HG03280 (cell line): ENCODE measurements around the gene DTNB.

ENCODE experiments used
- ATAC-seq: cut with Tn5 transposase; IDR thresholded peaks from one replicate; pipeline ENCODE4 v1.9.1; 2021; ENCODE audit warnings: mild to moderate bottlenecking, moderate library complexity; ENCODE audit not compliant: unreplicated experiment

DTNB gene

DNA sequence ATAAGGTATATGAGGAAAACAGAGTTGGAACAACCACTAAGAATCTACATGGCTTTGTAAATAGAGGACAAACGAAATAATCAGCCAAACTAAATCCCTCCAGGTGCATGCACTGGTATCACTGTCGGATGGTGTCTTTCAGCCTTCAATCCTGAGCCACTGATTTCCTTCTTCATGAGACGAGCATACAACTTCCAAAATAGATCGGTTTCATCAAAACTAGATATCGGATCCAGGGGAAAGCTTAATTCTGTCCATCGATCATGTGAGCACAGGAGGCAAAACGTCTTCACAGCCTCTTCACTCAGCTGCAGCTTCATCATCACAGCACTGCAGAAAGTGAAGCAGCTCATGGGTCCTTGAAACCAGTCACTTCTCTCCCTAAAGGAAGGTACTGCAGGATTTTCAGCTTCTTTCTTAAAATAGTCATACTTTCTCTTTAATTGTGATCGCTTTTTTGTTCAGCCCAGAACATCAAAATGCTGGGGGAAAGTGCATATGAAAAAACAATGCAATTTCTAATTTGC is 80.5 kb downstream of the DTNB start:
- ATAC-seq: no peak

DNA sequence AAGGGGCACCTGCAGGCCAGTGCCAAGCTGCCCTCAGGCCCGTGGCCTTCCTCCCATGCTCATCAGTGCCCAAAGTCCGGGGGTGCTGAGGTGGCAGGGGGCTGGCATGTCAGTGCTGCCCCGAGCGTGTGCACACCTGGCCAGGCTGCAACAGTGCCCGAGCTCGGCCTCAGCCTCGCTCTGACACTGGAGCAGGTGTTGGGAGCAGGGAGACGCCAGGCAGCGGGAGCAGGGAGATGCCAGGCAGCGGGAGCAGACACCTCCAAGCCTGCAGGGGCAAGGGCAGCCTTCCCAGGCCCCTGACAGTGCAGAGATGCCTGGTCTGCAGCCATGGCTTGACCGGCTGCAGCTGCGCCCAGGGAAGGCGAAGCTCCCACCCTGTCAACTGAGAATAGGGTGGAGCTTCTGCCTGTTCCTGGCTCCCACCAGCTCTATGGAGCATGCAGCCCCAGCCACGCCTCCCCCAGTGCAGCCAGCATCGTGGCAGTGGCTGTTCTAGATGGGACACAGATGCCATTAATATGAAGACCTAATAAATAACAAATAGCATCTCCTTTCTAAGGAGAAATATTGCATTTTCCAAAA is 82.4 kb downstream of the DTNB start:
- ATAC-seq: no peak

DNA sequence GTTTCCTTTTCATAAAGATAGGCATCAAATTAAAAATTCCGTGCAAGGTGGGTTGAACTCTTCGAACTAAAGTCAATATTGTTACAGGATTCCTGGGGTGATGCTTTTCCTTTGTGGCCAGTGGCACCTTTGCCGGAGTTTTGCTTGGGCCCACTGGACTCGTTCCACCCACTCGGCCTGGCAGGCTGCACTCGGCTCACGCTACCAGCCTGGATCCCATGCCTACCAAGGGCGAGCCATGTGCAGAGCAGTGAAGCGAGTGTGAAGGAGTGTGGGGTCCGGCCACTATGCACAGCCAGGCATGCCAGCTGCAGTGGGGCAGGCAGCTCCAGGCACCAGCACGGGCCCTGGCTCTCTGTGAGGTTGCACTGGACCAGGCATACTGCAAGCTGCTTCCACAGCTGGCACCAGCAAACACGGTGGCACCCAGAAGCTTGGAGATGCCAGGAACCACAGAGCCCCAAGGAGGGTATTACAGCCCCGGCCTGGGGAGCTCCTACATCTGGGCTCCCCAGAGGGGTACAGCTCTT is 83.6 kb downstream of the DTNB start:
- no peak for ATAC-seq

DNA sequence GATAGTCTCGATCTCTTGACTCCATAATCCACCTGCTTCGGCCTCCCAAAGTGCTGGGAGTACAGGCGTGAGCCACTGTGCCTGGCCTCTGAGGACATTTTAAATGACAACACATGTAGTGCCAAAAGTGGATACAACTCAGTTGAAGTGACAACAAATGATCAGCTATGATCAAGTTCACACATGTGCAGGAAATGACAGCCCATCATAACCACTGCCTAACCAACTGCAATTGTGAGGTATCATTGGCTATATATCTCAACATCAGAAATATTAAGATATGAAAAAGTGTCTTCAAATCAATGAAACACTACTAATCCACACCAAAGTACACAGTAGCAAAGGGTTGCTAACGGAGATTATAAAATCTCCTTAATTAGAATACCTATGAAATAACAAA is 84.8 kb downstream of the DTNB start:
- ATAC-seq: no peak

DNA sequence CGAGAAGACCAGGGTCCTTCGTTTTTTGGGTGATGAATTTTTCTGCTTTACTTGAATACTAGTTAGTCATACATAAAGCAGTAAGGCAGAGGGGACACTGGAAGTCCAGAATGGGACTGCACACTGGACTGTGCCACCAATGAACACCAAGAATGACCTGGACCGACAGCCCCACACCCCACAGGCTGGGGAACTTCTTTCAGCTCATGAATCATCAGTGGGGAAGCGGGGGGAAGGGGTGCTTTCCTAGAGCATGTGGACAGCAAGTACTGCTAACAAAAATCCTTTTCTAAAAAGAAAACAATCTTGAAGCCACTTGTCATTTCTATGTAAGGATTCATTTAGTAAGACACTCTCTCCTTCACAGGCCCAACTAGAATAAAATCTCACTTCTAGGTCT is 86.0 kb downstream of the DTNB start:
- ATAC-seq: peak; percentile 23

DNA sequence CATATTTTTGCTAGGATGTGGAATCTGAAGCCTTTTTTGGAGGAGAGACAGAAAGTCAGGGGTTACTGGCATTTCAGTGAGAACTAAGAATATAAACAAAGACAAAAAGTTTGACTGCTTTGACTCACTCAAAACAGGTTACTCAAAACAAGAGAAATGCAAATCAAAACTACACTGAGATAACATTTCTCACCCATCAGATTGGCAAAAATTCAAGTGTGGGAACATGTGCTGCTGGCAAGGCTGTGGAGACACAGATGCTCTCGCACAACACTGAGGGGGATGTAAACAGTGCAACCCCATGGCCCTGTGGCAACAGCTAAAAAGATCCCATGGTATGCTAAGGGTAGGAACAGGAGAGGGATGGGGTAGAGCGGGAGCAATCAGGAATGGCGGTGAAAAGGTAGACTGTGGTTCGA is 86.6 kb downstream of the DTNB start:
- ATAC-seq: peak; percentile 77

DNA sequence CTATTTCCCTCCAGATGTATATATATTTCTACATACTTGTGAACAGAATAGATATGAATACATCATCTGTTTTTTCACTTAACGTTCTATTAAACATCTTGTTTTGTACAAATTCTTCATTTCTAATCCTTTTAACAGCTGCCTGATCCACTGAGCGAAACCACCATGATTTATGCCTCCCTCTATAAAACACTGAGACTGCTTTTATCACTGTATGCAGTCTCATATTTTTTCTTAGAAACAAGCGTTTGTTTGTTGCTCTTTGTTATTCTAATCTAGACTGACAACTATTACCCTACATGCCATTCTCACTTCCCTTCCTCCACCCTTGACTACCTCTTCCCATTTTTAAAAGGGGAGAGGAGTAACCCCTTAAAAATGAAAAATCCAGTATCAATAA is 88.2 kb downstream of the DTNB start:
- no peak for ATAC-seq

DNA sequence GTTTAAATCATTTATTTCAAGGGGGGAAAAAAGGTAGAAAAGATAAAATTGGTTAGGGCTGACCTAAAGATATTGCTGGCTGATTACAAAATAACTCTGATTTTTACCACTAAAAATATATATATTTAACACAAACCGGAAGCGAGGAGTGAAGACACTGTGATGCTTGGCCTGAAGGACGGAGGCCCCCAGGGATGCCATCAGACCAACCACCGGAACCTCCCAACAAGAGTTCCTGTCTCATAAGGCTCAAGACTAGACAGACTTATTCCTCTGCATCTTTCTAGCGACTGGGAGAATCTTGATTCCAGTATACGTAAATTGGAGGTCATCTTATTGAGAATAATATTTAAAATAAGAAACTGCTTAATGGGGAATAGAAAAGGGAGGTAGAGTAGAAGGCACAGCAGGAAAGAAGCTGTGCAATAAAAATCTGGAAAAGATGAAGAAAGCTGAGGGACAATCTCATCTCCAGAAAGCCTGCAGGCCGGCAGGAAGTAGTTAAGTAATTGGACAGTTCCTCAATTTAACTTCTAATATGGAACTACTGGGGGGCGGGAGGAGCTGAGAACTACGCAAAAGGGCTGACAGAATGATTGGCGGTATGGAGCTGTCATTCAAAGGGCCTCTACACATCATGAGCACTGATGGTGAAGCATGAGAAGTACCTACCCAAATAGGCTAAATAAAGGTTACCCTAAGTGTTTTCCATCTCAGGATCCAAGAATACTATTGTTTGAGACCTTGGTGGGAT is 91.1 kb downstream of the DTNB start:
- no peak for ATAC-seq

DNA sequence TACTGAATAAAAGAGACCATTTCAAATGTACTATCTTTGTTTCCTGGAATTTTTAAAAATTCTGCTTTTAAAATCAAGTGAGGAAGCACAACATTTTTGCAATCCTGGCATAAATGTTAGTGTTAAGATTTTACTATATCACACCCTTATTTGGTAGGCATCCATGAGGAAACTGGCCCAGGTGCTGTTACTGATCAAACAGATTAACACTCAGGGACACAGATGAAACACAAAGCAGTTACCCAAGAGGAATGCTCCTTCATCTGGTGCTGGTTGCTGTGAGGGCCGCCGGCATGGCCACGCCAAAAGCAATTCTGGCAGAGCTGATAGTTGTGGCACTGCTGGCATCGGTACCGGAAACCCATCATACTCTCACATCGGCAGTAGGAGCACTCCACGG is 96.8 kb downstream of the DTNB start:
- ATAC-seq: no peak

DNA sequence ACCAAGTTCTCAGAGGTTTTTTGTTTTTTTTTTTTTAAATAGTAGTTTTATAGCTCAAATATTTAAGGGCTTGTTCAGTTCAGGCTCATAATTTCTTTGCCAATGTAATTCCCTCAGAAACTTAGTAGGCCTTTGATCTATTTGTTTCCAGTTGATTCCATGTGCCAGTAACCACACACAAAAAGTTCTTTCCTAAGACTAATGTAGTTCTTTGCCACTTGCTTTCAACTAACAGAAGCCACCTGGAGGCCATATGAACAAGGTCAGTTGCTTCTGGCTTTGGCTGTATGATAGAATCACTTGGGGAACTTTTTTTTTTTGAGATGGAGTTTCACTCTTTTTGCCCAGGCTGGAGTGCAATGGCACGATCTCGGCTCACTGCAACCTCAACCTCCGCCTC is 100.7 kb downstream of the DTNB start:
- no peak for ATAC-seq

DNA sequence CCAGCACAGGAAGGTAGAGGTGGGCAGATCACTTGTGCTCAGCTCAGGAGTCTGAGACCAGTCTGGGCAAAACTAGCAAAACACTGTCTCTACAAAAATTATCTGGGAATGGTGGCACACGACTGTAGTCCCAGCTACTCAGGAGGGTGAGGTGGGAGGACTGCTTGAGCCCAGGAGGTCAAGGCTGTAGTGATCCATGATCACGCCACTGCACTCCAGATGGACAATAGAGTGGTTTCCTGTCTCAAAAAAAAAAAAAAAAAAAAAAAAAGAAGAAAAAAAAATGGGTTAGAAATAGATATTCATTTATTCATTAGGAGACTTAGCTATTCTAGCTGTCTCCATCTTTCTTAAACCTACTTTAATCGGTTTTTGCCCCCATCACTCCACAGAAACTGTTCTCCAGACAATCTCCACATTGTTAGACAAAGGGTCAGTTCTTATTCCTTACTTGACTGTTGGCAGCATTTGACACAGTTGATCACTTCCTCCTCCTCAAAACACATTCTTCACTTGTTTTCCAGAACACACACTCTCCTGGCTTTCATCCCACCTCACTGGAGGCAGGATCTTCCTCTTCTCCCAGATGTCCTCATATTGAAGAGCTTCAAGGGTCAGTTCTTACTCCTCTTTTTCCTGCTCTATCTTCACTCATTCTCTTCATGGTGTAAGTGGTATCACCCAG is 103.1 kb downstream of the DTNB start:
- ATAC-seq: no peak

DNA sequence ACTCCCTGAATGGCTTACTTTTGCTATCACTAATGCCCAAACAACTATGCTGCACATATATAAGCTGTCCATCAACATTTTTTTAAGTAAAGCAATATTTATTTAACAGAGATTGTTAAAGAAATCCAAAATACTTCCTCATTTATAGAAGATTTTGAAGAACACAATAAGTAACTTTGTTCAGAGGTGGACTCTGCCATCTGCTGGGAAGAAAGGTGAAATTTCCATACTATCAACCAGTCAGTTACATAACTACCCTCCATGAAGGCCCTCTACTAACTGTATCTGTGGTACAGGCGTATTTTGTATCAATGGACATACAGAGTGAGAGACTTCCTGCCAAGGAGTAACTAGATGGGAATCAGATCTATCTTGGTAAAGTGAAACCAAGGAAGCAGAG is 106.0 kb downstream of the DTNB start:
- peak; percentile 64 for ATAC-seq

DNA sequence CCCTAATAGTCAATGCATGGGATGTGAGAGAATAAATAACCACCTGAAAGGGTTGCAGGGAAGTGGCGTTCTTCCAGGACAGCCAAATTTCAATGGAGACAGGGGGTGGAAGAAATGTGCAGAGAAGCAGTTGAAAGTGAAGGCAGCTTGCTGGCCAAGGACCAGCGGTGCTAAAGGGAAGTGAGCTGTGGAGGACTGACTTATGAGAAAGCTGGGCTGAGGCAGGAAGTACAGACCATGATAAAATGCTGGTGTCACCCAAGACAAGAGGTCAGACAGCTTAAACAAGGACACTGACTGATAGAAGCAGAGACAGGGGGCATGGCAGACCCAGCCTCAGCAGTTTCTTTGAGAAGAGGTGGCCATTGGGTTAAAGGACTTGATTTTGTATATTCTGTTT is 106.7 kb downstream of the DTNB start:
- ATAC-seq: peak; percentile 65

DNA sequence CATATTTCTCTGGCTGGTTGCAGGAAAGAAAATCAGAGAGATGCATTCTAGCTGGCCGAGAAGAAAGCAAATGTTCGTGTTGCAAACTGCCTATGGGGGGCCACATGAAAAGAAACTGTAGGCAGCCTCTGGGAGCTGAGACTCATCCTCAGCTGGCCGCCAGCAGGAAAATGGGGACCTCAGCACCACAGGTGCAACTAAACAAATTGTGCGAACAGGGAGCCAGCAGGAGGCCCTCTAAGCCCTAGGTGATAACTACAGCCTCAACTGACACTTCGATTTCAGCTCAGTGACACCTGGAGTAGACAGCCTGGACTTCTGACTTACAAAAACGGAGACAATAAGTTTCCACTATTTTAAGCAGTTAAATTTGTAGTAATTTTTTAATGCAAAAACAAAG is 107.3 kb downstream of the DTNB start:
- ATAC-seq: no peak

DNA sequence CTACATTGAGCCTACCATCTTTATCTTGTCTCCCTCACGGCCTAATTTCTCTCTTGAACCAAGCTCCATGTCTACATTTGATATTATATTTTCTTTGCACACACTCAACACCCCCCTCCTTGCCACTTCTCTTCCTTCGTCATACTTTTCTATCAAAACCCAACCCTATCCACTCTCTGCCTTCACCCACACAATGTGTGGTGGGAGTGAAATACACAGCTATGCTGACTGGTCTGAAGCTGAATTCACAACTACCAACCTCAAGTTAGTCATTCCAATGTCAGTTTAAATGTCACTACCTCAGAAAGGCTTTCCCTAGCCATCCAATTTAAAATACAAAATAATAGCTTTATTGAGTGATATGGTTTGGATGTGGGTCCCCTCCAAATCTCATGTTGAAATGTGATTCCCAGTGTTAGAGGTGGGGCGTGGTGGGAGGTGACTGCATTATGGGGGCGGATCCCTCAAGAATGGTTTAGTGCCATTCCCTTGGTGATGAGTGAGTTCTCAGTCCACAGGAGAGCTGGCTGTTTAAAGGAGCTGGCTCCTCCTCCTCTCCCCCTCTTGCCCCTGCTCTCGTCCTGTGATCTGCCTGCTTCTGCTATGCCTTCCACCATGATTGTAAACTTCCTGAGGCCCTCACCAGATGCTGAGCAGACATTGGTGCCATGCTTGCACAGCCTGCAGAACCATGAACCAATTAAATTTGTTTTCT is 112.1 kb downstream of the DTNB start:
- ATAC-seq: no peak

DNA sequence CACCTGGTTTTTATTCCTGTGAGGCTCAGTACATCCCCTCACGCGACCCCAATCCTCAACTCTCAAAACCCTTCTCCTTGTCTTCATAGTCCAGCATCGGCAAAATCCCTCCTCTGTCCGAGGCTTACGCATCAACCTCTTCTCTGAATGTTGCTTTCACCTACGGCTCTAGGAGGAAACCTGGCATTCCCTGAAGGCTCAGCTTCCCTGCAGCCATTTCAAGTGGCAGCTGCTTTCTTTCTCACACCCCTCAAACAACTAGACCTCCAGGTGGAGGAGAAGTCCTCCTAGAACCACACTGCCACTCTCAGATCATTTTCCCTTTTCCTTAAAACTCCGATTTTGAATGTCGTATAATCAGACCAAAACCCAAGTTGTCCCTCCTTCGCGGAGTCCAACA is 114.2 kb downstream of the DTNB start:
- ATAC-seq: no peak

DNA sequence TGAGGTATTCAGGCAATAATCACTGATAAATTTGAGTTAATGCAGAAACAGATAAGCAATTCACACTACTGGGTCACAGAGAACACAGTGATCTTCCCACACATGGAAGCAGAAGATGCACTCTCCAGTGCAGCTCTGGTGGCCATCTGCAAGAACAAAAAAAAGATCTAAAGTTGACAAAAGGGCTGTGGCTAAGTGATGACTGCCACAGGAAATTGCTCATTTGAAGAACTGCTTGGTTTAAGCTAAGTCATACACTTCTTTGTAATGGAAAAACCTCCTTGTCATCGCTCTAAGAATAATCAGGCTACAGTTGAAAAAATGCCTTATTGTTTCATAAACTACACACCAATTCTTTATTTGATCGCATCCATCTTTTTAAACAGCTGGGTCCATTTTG is 115.1 kb downstream of the DTNB start:
- peak; percentile 60 for ATAC-seq

DNA sequence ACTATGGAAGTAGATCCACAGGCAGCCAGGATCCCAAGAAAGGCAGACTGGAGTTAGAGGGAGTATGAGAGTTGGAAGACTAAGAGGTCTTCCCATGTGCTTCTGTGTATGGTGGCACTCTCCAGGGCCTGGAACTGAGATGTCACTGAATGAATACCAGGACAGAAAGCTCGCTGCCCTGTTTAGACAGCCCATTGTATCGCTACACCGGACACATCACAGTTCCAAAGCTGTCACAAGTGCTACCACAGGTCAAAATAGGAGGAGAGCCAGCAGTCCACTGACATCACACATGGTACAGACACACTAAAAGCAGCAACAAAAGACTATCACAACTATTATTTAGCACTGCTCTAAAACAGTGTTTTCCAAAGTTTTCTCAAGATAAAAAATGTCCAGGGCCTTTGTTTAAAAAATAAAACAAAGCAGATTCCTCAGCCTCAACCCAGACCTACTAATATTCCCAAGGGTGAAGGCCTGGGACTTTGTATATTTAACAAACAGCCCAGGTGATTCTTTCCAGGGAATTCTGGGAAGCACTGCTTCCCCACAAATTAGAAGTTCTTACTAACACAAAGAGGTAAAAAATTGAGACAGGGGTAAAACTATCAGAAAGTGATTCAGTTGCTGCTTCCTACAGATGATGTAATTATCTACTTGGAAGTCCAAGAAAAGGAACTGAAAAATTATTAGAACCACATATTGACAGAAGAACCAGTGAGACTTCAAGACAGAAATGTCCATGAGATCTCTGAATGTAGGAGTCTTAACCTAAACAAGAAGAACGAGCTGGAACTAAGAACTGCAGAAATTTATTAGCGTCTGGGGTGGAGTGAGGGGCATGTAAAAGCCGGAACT is 116.0 kb downstream of the DTNB start:
- no peak for ATAC-seq

DNA sequence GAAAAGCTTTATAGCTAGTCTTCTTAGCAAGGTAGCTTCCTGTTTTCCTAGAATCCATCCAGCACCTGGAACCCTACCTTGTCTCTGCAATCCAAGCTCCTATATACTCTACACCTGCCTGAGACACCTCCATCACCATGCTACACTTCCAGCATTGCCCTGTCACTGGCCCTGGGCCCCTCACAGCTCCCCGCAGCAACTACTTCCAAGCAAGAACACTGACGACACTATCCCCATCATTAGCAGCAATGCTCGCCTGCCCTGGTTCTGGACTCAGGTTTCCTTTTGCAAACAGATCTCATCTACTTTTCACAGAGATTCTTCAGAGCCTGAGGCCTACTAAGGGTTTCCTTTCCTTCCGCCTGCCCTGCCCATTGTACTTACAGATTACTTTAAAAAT is 121.1 kb downstream of the DTNB start:
- no peak for ATAC-seq

DNA sequence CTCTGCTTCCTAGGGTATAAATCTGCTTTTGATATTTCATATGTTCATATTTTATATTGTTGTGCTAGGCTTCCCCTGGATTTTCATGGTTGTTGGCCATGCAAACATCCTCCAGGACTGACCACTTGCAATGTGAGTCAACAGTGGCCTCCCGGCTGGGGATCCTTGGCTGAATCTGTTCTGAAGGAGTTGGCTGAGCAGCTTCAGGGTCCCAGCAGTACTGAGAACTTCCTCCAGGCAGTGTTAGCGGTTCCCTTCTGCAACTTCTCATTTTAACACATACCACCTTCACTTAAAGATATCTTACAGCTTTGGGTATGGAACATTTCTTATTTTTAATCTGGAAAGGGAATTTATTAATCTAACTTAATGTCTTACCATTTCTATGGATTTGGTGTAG is 122.1 kb downstream of the DTNB start:
- no peak for ATAC-seq
